NCI-H2081 treated with DMSO at 0.1 percent for 48 hours (cell line): Measurements from ENCODE around the gene CCK.
A peak's percentile ranks its signal among the peaks of the same experiment; 100 is the strongest.
"Not testable (repeated sequence)": the region's sequence is repeated elsewhere in the genome, so short reads cannot be mapped to it uniquely, and the experiment has no call there.

Experiments
- DNase-seq: peaks from one replicate; lab custom pipeline; 2025; lab: John Stamatoyannopoulos, UW

The CCK gene

GRCh38 chr3:42266085-42266484 lies at the start of gene CCK:
Gene CCK (minus strand): TSS chr3:42266185. CDS start chr3:42263630, 2,555 bp downstream.
- DNase-seq: no peak

- no peak for DNase-seq
These were observed 48.4 kb upstream of the CCK start for GRCh38 chr3:42314411-42314810.

GRCh38 chr3:42308651-42309050 lies 42.7 kb upstream of the CCK start:
- no peak for DNase-seq

GRCh38 chr3:42306499-42306898 lies 40.5 kb upstream of the CCK start:
- no peak for DNase-seq

GRCh38 chr3:42302924-42303634 lies 37.1 kb upstream of the CCK start:
- DNase-seq: no peak

- no peak for DNase-seq
These were observed 35.6 kb upstream of the CCK start for GRCh38 chr3:42301446-42302175.

GRCh38 chr3:42300778-42301177 lies 34.8 kb upstream of the CCK start:
- DNase-seq: no peak

- no peak for DNase-seq
These were observed 34.0 kb upstream of the CCK start for GRCh38 chr3:42300013-42300412.

GRCh38 chr3:42298259-42298658 lies 32.3 kb upstream of the CCK start:
- DNase-seq: no peak

GRCh38 chr3:42292009-42292408 lies 26.0 kb upstream of the CCK start:
- DNase-seq: no peak

GRCh38 chr3:42290966-42291714 lies 25.2 kb upstream of the CCK start:
- DNase-seq: no peak

GRCh38 chr3:42289026-42289425 lies 23.0 kb upstream of the CCK start:
- DNase-seq: peak; percentile 1

GRCh38 chr3:42288385-42288784 lies 22.4 kb upstream of the CCK start:
- no peak for DNase-seq

- DNase-seq: not testable (repeated sequence)
These were observed 21.4 kb upstream of the CCK start for GRCh38 chr3:42287423-42287822.

- DNase-seq: no peak
These were observed 11.7 kb upstream of the CCK start for GRCh38 chr3:42277676-42278075.

- no peak for DNase-seq
These were observed 10.5 kb upstream of the CCK start for GRCh38 chr3:42276141-42277132.

- DNase-seq: no peak
These were observed 9.2 kb upstream of the CCK start for GRCh38 chr3:42275217-42275616.

- DNase-seq: no peak
These were observed 8.3 kb upstream of the CCK start for GRCh38 chr3:42274266-42274665.

- no peak for DNase-seq
These were observed 7.4 kb upstream of the CCK start for GRCh38 chr3:42273361-42273760.

GRCh38 chr3:42271786-42272185 lies 5.8 kb upstream of the CCK start:
- no peak for DNase-seq

- DNase-seq: no peak
These were observed 4.6 kb upstream of the CCK start for GRCh38 chr3:42270561-42270960.

- no peak for DNase-seq
These were observed 3.7 kb upstream of the CCK start for GRCh38 chr3:42269647-42270046.
